Right ventricle myocardium superior (tissue), 1 donor: ENCODE results near the gene RPL11. TPM values are rescaled to one million over a fixed set of nuclear protein-coding genes. Genes with fewer than 3 reads are reported as not detected.

Experiments used
- total RNA-seq: library from RNA; stranded (reverse); fragmentation: NEBNext Ultra II Directional; extraction: Animal tissue kit (Norgen Biotek cat#: 25700); gene quantifications from one replicate; pipeline ENCODE4 v1.2.1, GENCODE V29; 2021
- donor health status: DM: no; HTN: yes; CAD: no; lungs with severe emphysema.

The RPL11 gene
- total RNA-seq, 1 donor from 2014 or later, result 570 TPM

Other genes with a start within 250 kb of the RPL11 start
- 44.6 TPM for gene ASAP3, start 207.6 kb upstream of the RPL11 start, total RNA-seq
- gene E2F2, start 160.6 kb upstream of the RPL11 start, total RNA-seq, result 0.35 TPM
- 73.0 TPM for gene ID3, start 132.3 kb upstream of the RPL11 start, total RNA-seq
- gene ELOA, start 51.7 kb downstream of the RPL11 start, total RNA-seq, result 34.5 TPM
- gene PITHD1, start 86.6 kb downstream of the RPL11 start, total RNA-seq, result 43.8 TPM
- gene LYPLA2, start 99.3 kb downstream of the RPL11 start, total RNA-seq, result 26.8 TPM
- 5.3 TPM for gene GALE, start 108.9 kb downstream of the RPL11 start, total RNA-seq
- gene HMGCL, start 133.6 kb downstream of the RPL11 start, total RNA-seq, result 34.3 TPM
- gene FUCA1, start 176.5 kb downstream of the RPL11 start, total RNA-seq, result 12.3 TPM
- gene CNR2, start 221.6 kb downstream of the RPL11 start, total RNA-seq, result not detected